ENCODE results near the gene ZNF74. TPM values are rescaled to one million over a fixed set of nuclear protein-coding genes. Genes with fewer than 3 reads are reported as not detected.
A peak's percentile ranks its signal among the peaks of the same experiment; 100 is the strongest.
"Not testable (repeated sequence)": the region's sequence is repeated elsewhere in the genome, so short reads cannot be mapped to it uniquely, and the experiment has no call there.

Gene ZNF74
- total and polyA plus RNA-seq, 5 donors from 2014 or later: 3.4 to 5.9 (median 4.1) TPM

- not testable (repeated sequence) for H3K27ac Mint-ChIP-seq; H3K4me3 ChIP-seq (ENCODE audit: low read depth, low read length); H3K4me1 Mint-ChIP-seq; H3K27me3 ChIP-seq (ENCODE audit: control insufficient read depth, insufficient read depth, low read length); H3K27me3 Mint-ChIP-seq; H3K4me3 Mint-ChIP-seq; H3K9me3 Mint-ChIP-seq; H3K4me1 ChIP-seq (ENCODE audit: control insufficient read depth, insufficient read depth, low read length, poor library complexity, severe bottlenecking); H3K36me3 Mint-ChIP-seq; H3K27ac ChIP-seq (ENCODE audit: insufficient read depth, low read length, poor library complexity, severe bottlenecking); DNase-seq; H3K36me3 ChIP-seq (ENCODE audit: control insufficient read depth, insufficient read depth, low read length); H3K9me3 ChIP-seq (ENCODE audit: control insufficient read depth in 2 of 2, low read length in 2 of 2); ATAC-seq (ENCODE audit: low read depth in 2 of 2)
Observed at GRCh38 chr22:20358503-20359239, 35.3 kb upstream of the ZNF74 start.

- H3K27ac Mint-ChIP-seq; H3K4me1 ChIP-seq (ENCODE audit: control insufficient read depth, insufficient read depth, low read length, poor library complexity, severe bottlenecking); H3K9me3 Mint-ChIP-seq; H3K27me3 Mint-ChIP-seq; H3K36me3 ChIP-seq (ENCODE audit: control insufficient read depth, insufficient read depth, low read length); H3K4me3 Mint-ChIP-seq; H3K4me3 ChIP-seq (ENCODE audit: low read depth, low read length); H3K27ac ChIP-seq (ENCODE audit: insufficient read depth, low read length, poor library complexity, severe bottlenecking); H3K4me1 Mint-ChIP-seq; H3K36me3 Mint-ChIP-seq; H3K27me3 ChIP-seq (ENCODE audit: control insufficient read depth, insufficient read depth, low read length); DNase-seq; ATAC-seq (ENCODE audit: low read depth in 2 of 2); H3K9me3 ChIP-seq (ENCODE audit: control insufficient read depth in 2 of 2, low read length in 2 of 2): not testable (repeated sequence)
Observed at GRCh38 chr22:20360261-20360660, 33.7 kb upstream of the ZNF74 start.

GRCh38 chr22:20360866-20361751 is 32.8 kb upstream of the ZNF74 start:
- ATAC-seq (ENCODE audit: low read depth in 2 of 2); H3K36me3 ChIP-seq (ENCODE audit: control insufficient read depth, insufficient read depth, low read length); H3K4me1 Mint-ChIP-seq; H3K27ac Mint-ChIP-seq; H3K4me3 Mint-ChIP-seq; DNase-seq; H3K9me3 ChIP-seq (ENCODE audit: control insufficient read depth in 2 of 2, low read length in 2 of 2); H3K27me3 Mint-ChIP-seq; H3K36me3 Mint-ChIP-seq; H3K4me1 ChIP-seq (ENCODE audit: control insufficient read depth, insufficient read depth, low read length, poor library complexity, severe bottlenecking); H3K27ac ChIP-seq (ENCODE audit: insufficient read depth, low read length, poor library complexity, severe bottlenecking); H3K27me3 ChIP-seq (ENCODE audit: control insufficient read depth, insufficient read depth, low read length); H3K9me3 Mint-ChIP-seq; H3K4me3 ChIP-seq (ENCODE audit: low read depth, low read length): not testable (repeated sequence)

GRCh38 chr22:20361752-20362229 is 32.2 kb upstream of the ZNF74 start:
- H3K4me1 Mint-ChIP-seq; H3K9me3 Mint-ChIP-seq; H3K4me1 ChIP-seq (ENCODE audit: control insufficient read depth, insufficient read depth, low read length, poor library complexity, severe bottlenecking); H3K27me3 ChIP-seq (ENCODE audit: control insufficient read depth, insufficient read depth, low read length); H3K9me3 ChIP-seq (ENCODE audit: control insufficient read depth in 2 of 2, low read length in 2 of 2); H3K36me3 ChIP-seq (ENCODE audit: control insufficient read depth, insufficient read depth, low read length); H3K4me3 Mint-ChIP-seq; DNase-seq; H3K36me3 Mint-ChIP-seq; ATAC-seq (ENCODE audit: low read depth in 2 of 2); H3K27me3 Mint-ChIP-seq; H3K4me3 ChIP-seq (ENCODE audit: low read depth, low read length); H3K27ac ChIP-seq (ENCODE audit: insufficient read depth, low read length, poor library complexity, severe bottlenecking): not testable (repeated sequence)
- peak overlapping the region in 1 of 3 donors; percentile 52 for H3K27ac Mint-ChIP-seq

- not testable (repeated sequence) for H3K4me1 Mint-ChIP-seq, H3K27me3 Mint-ChIP-seq, H3K4me3 Mint-ChIP-seq
Observed at GRCh38 chr22:20362403-20362802, 31.5 kb upstream of the ZNF74 start.

GRCh38 chr22:20364335-20365260 is 29.4 kb upstream of the ZNF74 start:
- H3K9me3 Mint-ChIP-seq; H3K4me3 ChIP-seq (ENCODE audit: low read depth, low read length); H3K4me3 Mint-ChIP-seq; H3K36me3 ChIP-seq (ENCODE audit: control insufficient read depth, insufficient read depth, low read length); H3K27ac Mint-ChIP-seq; H3K36me3 Mint-ChIP-seq; ATAC-seq (ENCODE audit: low read depth in 2 of 2); H3K4me1 ChIP-seq (ENCODE audit: control insufficient read depth, insufficient read depth, low read length, poor library complexity, severe bottlenecking); DNase-seq; H3K27ac ChIP-seq (ENCODE audit: insufficient read depth, low read length, poor library complexity, severe bottlenecking); H3K27me3 ChIP-seq (ENCODE audit: control insufficient read depth, insufficient read depth, low read length); H3K9me3 ChIP-seq (ENCODE audit: control insufficient read depth in 2 of 2, low read length in 2 of 2); H3K4me1 Mint-ChIP-seq: not testable (repeated sequence)
- H3K27me3 Mint-ChIP-seq: peaks cover 10% of the 10 kb centered on the region

More at GRCh38 chr22:20362403-20362802, 31.5 kb upstream of the ZNF74 start:
- H3K27ac ChIP-seq (ENCODE audit: insufficient read depth, low read length, poor library complexity, severe bottlenecking); H3K9me3 Mint-ChIP-seq; ATAC-seq (ENCODE audit: low read depth in 2 of 2); H3K27me3 ChIP-seq (ENCODE audit: control insufficient read depth, insufficient read depth, low read length); H3K9me3 ChIP-seq (ENCODE audit: control insufficient read depth in 2 of 2, low read length in 2 of 2); H3K36me3 Mint-ChIP-seq; H3K36me3 ChIP-seq (ENCODE audit: control insufficient read depth, insufficient read depth, low read length); DNase-seq; H3K27ac Mint-ChIP-seq; H3K4me3 ChIP-seq (ENCODE audit: low read depth, low read length); H3K4me1 ChIP-seq (ENCODE audit: control insufficient read depth, insufficient read depth, low read length, poor library complexity, severe bottlenecking): not testable (repeated sequence)

- H3K36me3 ChIP-seq (ENCODE audit: control insufficient read depth, insufficient read depth, low read length); H3K4me3 ChIP-seq (ENCODE audit: low read depth, low read length); H3K27ac ChIP-seq (ENCODE audit: insufficient read depth, low read length, poor library complexity, severe bottlenecking); H3K4me1 Mint-ChIP-seq; H3K27me3 ChIP-seq (ENCODE audit: control insufficient read depth, insufficient read depth, low read length); H3K4me3 Mint-ChIP-seq; H3K36me3 Mint-ChIP-seq; H3K27ac Mint-ChIP-seq; H3K9me3 ChIP-seq (ENCODE audit: control insufficient read depth in 2 of 2, low read length in 2 of 2); DNase-seq; H3K9me3 Mint-ChIP-seq; ATAC-seq (ENCODE audit: low read depth in 2 of 2); H3K4me1 ChIP-seq (ENCODE audit: control insufficient read depth, insufficient read depth, low read length, poor library complexity, severe bottlenecking): not testable (repeated sequence)
- peaks cover 15% of the 10 kb centered on the region for H3K27me3 Mint-ChIP-seq
Observed at GRCh38 chr22:20366841-20367240, 27.1 kb upstream of the ZNF74 start.
